Measurements from ENCODE around the gene TUBG1.

DNA sequence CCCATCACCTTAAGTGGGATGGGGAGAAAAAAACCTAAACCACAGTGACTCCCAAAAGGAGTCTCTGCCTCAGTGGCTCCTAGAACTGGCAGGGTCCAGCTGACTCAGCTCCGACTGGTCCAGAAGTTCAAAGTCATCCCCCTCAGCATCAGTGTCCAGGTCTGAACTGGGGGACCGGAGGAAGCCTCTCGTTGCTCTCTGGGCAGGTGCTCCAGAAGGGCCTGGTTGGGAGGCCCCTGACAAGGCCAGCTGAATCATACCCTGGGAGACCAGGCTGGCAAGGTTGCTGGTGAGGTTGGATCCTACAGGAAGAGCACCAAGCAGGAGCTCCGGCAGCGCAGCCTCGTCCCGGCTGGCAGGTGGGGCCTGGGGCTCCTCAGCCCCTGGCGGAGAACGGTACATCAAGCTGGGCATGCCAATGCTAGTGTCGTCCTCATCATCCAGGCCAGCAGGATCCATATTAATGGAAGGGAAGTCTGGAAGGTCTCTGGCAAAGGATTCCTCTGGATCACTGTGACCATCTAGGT, 27.7 kb upstream of the TUBG1 start:
- TF ChIP-seq, protein P1, sequence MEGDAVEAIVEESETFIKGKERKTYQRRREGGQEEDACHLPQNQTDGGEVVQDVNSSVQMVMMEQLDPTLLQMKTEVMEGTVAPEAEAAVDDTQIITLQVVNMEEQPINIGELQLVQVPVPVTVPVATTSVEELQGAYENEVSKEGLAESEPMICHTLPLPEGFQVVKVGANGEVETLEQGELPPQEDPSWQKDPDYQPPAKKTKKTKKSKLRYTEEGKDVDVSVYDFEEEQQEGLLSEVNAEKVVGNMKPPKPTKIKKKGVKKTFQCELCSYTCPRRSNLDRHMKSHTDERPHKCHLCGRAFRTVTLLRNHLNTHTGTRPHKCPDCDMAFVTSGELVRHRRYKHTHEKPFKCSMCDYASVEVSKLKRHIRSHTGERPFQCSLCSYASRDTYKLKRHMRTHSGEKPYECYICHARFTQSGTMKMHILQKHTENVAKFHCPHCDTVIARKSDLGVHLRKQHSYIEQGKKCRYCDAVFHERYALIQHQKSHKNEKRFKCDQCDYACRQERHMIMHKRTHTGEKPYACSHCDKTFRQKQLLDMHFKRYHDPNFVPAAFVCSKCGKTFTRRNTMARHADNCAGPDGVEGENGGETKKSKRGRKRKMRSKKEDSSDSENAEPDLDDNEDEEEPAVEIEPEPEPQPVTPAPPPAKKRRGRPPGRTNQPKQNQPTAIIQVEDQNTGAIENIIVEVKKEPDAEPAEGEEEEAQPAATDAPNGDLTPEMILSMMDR (IDR thresholded peaks at IDR 0.05; ENCODE audit: low read depth, low read length, poor library complexity, severe bottlenecking) = no peak
- no peak for TF ChIP-seq EZH2phosphoT487 (IDR thresholded peaks at IDR 0.05; ENCODE audit: borderline replicate concordance, low read length)

Data from DOHH2 (cell line).